ENCODE data around the gene MANEAL. TPM values are rescaled to one million over a fixed set of nuclear protein-coding genes. Genes with fewer than 3 reads are reported as not detected.

The MANEAL gene
- total RNA-seq, 1 experiment from 2014 or later: 22.7 TPM

- Mint-ChIP-seq H3K4me3 (no peak overlapping the region), H3K27ac (no peak overlapping the region), H3K4me1 (no peaks in the 10 kb centered on the region), H3K9me3 (peaks cover 10 to 11% of the 10 kb centered on the region in 2 experiments), H3K36me3 (ENCODE audit: insufficient read depth in 1 of 3, low read depth in 3 of 3) (no peaks in the 10 kb centered on the region), H3K27me3 (ENCODE audit: low read depth) (peaks cover 42% of the 10 kb centered on the region)
- Histone ChIP-seq H2BK20ac (ENCODE audit: low read depth, low read length, poor library complexity, severe bottlenecking) (no peak overlapping the region), H3K23ac (ENCODE audit: insufficient read length, low read depth, low read length) (no peak overlapping the region), H3K4me2 (ENCODE audit: insufficient read depth, insufficient read length, low read length) (no peak overlapping the region), H3K14ac (ENCODE audit: insufficient read depth, low read length) (no peak overlapping the region), H3K27me3 (ENCODE audit: insufficient read depth, low read length) (peaks cover 2% of the 10 kb centered on the region), H3K9me3 (ENCODE audit: control insufficient read depth, low read depth, low read length) (no peaks in the 10 kb centered on the region), H3K79me1 (ENCODE audit: insufficient read depth, low read depth, low read length, poor library complexity, severe bottlenecking) (no peaks in the 10 kb centered on the region), H4K8ac (replicated peaks; ENCODE audit: insufficient read length, low read depth, low read length) (no peak overlapping the region), H3K18ac (ENCODE audit: insufficient read length, low read depth, low read length) (no peak overlapping the region), H3K79me2 (ENCODE audit: insufficient read depth, low read length) (no peaks in the 10 kb centered on the region), H3K4ac (ENCODE audit: low read depth, low read length) (no peak overlapping the region), H3T11ph (ENCODE audit: low read length) (no peak overlapping the region), H4K91ac (ENCODE audit: insufficient read length, low read depth, low read length) (no peak overlapping the region), H4K20me1 (ENCODE audit: control insufficient read depth, insufficient read depth, insufficient read length) (no peaks in the 10 kb centered on the region), H2BK120ac (ENCODE audit: low read depth, low read length, poor library complexity, severe bottlenecking) (no peak overlapping the region), H3K27ac (ENCODE audit: insufficient read length, low read depth, low read length) (no peak overlapping the region), H2BK12ac (ENCODE audit: insufficient read length, low read depth, low read length) (no peak overlapping the region), H2BK5ac (ENCODE audit: insufficient read length, low read length) (no peak overlapping the region), H3K23me2 (ENCODE audit: insufficient read length, low read depth, low read length, poor library complexity, severe bottlenecking) (no peaks in the 10 kb centered on the region), H2BK15ac (ENCODE audit: low read depth, low read length) (no peak overlapping the region), H3K9ac (ENCODE audit: extremely low read depth, insufficient read length, low read length) (no peak overlapping the region), H4K5ac (ENCODE audit: insufficient read length, low read depth, low read length) (no peak overlapping the region), H2AK5ac (ENCODE audit: insufficient read length, low read length) (no peak overlapping the region), H3K56ac (ENCODE audit: insufficient read length, low read depth, low read length) (no peak overlapping the region), H2AFZ (ENCODE audit: low read length) (no peak overlapping the region), H3K4me1 (ENCODE audit: insufficient read depth, low read length) (no peaks in the 10 kb centered on the region)
- WGBS (ENCODE audit: extremely low coverage, insufficient read length, low lambda C conversion rate): no CpG with 5 or more reads among the region's 4 CpGs
- no peak for DNase-seq
- TF ChIP-seq CTCF (conservative IDR thresholded peaks at IDR 0.05): no peak
These were observed 16.6 kb upstream of the MANEAL start for GRCh38 chr1:37776946-37777516.
